B cell (primary cell): ENCODE results near the gene APBA2. TPM values are rescaled to one million over a fixed set of nuclear protein-coding genes. Genes with fewer than 3 reads are reported as not detected.
"Not testable (repeated sequence)": the region's sequence is repeated elsewhere in the genome, so short reads cannot be mapped to it uniquely, and the experiment has no call there.

Experiments
- ATAC-seq: fragments of 200-7000 bp; cut with Tn5 transposase; one replicate; pipeline ENCODE4 v1.10.0; 2021; ENCODE audit warnings: low read depth, mild to moderate bottlenecking, moderate number of reproducible peaks, moderate library complexity
- CTCF ChIA-PET: fragments of 350-600 bp; sonication (Branson Sonifier 250); formaldehyde crosslinking; loops from one replicate; lab custom pipeline; 2021; ENCODE audit warnings: antibody characterized with exemption, inconsistent platforms; lab: Charles Lee
- POLR2A ChIA-PET: fragments of 350-600 bp; sonication (Branson Sonifier 250); formaldehyde crosslinking; loops from one replicate; lab custom pipeline; 2021; ENCODE audit warnings: antibody characterized with exemption; lab: Charles Lee
- DNase-seq: peaks from one replicate; pipeline ENCODE4 v3.0.0; 2013
- H2AFZ ChIP-seq: 2 replicates; pipeline ENCODE4 v1.6.1; 2012; ENCODE audit warnings: mild to moderate bottlenecking, low read depth, low read length; ENCODE audit not compliant: insufficient read depth, poor library complexity, severe bottlenecking
- H3K27ac ChIP-seq, 2 donors: 1 replicate in 1 of 2; 2 replicates in 1 of 2; pipeline ENCODE4 v1.5.1; 2012 to 2013; ENCODE audit warnings: low read length in 2 of 2, mild to moderate bottlenecking in 2 of 2, moderate library complexity in 1 of 2
- H3K27me3 ChIP-seq, 4 experiments: fragments of 200-600 bp in 1 of 4; sonication (generic) in 1 of 4; replicated peaks in 1 of 4; 1 replicate in 2 of 4; 2 replicates in 2 of 4; pipeline versions ENCODE4 v1.6.1 to v1.7.0; 2013 to 2016; ENCODE audit warnings: low read length in 3 of 4, mild to moderate bottlenecking in 2 of 4, mixed read lengths in 1 of 4, moderate library complexity in 1 of 4; ENCODE audit not compliant: insufficient read depth in 4 of 4, control insufficient read depth in 3 of 4; ENCODE audit errors: control extremely low read depth in 1 of 4
- H3K36me3 ChIP-seq, 2 experiments: replicated peaks in 1 of 2; 1 replicate in 1 of 2; 2 replicates in 1 of 2; pipeline versions ENCODE4 v1.6.1 to v1.7.1; 2013; ENCODE audit warnings: low read length in 1 of 2; ENCODE audit not compliant: insufficient read depth in 2 of 2, control insufficient read depth in 1 of 2; ENCODE audit errors: control extremely low read depth in 1 of 2, extremely low read depth in 1 of 2
- H3K4me1 ChIP-seq, 2 donors: fragments of 200-600 bp in 1 of 2; sonication (generic) in 1 of 2; 1 replicate in 1 of 2; 2 replicates in 1 of 2; pipeline versions ENCODE4 v1.5.1 to v1.6.1; 2013 to 2017; ENCODE audit warnings: low read length in 2 of 2; ENCODE audit not compliant: control insufficient read depth in 2 of 2, insufficient read depth in 2 of 2
- H3K4me2 ChIP-seq: replicated peaks from 2 replicates; pipeline ENCODE3; 2012; ENCODE audit warnings: mild to moderate bottlenecking, low read depth, low read length; ENCODE audit not compliant: poor library complexity, severe bottlenecking
- H3K4me3 ChIP-seq, 5 experiments: fragments of 200-600 bp in 1 of 5; sonication (generic) in 1 of 5; 1 replicate in 3 of 5; 2 replicates in 2 of 5; pipeline versions ENCODE4 v1.5.1 to v1.7.0; 2011 to 2016; ENCODE audit warnings: low read length in 4 of 5, mild to moderate bottlenecking in 4 of 5, low read depth in 2 of 5, control low read depth in 1 of 5, moderate library complexity in 1 of 5; ENCODE audit not compliant: insufficient read depth in 1 of 5; ENCODE audit errors: control extremely low read depth in 1 of 5, extremely low read depth in 1 of 5
- H3K79me2 ChIP-seq: fragments of 200-600 bp; sonication (generic); one replicate; pipeline ENCODE4 v1.6.0; 2016; ENCODE audit warnings: low read length; ENCODE audit not compliant: control insufficient read depth, insufficient read depth
- H3K9ac ChIP-seq: fragments of 200-600 bp; sonication (generic); 2 replicates; pipeline ENCODE4 v1.6.1; 2017; ENCODE audit warnings: mild to moderate bottlenecking, low read length, moderate library complexity
- H3K9me3 ChIP-seq, 3 donors: one replicate each; pipeline versions ENCODE4 v1.6.1 to v1.7.1; 2013; ENCODE audit warnings: low read length in 2 of 3; ENCODE audit not compliant: control insufficient read depth in 2 of 3, insufficient read depth in 1 of 3; ENCODE audit errors: control extremely low read depth in 1 of 3
- H4K20me1 ChIP-seq: 2 replicates; pipeline ENCODE4 v1.6.0; 2012; ENCODE audit warnings: mild to moderate bottlenecking, low read length; ENCODE audit not compliant: insufficient read depth, control insufficient read depth, poor library complexity, severe bottlenecking
- H3K27ac Mint-ChIP-seq: one replicate; pipeline ENCODE4 v1.8.0; 2021; ENCODE audit warnings: mixed read lengths
- H3K27me3 Mint-ChIP-seq: one replicate; pipeline ENCODE4 v1.8.0; 2021; ENCODE audit warnings: mixed read lengths
- H3K4me1 Mint-ChIP-seq: one replicate; pipeline ENCODE4 v1.8.0; 2021; ENCODE audit warnings: mixed read lengths
- H3K4me3 Mint-ChIP-seq: one replicate; pipeline ENCODE4 v1.8.0; 2021; ENCODE audit warnings: mixed read lengths
- H3K9me3 Mint-ChIP-seq: one replicate; pipeline ENCODE4 v1.8.0; 2022; ENCODE audit warnings: mixed read lengths; ENCODE audit not compliant: insufficient read depth
- EZH2 ChIP-seq: IDR thresholded peaks from 2 replicates; pipeline ENCODE4 v1.6.1; 2012; ENCODE audit warnings: borderline replicate concordance, low read depth, mild to moderate bottlenecking, moderate library complexity, low read length; ENCODE audit not compliant: insufficient read depth, poor library complexity, severe bottlenecking
- WGBS: methylation state at CpG from one replicate; pipeline ENCODE4 v1.1.5; 2013; ENCODE audit warnings: missing lambda C conversion rate; ENCODE audit not compliant: insufficient coverage; 5-methylcytosine and 5-hydroxymethylcytosine counted together
- intact Hi-C: fragments of 100-400 bp; cut with micrococcal nuclease; formaldehyde crosslinking; loops from one replicate; pipeline ENCODE4 v1.10.0; 2022
- polyA plus RNA-seq: library from polyadenylated mRNA; depleted of rRNA; stranded (reverse); fragments of >200 nt; gene quantifications from 2 replicates; pipeline ENCODE4 v1.2.3, GENCODE V29; 2012
- total RNA-seq, 2 donors: library from RNA; stranded (reverse); fragments of 120-200 nt in 1 of 2; gene quantifications; 1 replicate in 1 of 2; 2 replicates in 1 of 2; pipeline versions ENCODE4 v1.2.3 to v1.2.4, GENCODE V29; 2013 to 2022
- TF ChIP-seq, protein P1 (sequence below): fragments of 200-600 bp; IDR thresholded peaks from one replicate; pipeline ENCODE4 v1.8.0; 2022; ENCODE audit warnings: antibody characterized with exemption, mild to moderate bottlenecking

The APBA2 gene
- total and polyA plus RNA-seq, 2 donors (not counting 1 experiment from before 2014, with no cell fraction given): 0.19 TPM; not detected in 1

DNA sequence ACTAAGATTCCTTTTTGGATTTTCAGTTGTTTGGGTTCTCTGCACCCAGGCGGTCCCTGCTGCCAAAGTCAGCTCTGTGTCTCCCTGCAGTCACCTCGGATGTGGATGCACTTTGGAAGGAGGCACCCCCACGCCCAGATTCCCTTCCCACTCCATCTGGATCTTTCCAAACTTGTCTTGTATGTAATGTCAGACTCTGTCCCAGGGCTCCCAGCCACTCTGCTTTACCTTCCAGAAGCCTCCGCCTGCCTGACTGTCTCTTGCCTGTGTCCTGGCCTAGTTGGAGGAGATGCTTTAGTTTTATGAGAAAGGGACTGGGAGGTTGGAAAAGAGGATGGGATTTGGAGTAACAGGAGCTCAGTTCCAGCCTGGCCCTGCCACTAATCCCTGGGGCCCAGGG, 4.5 kb downstream of the APBA2 start:
- intact Hi-C loops, H3K36me3 ChIP-seq, DNase-seq, H4K20me1 ChIP-seq, H3K27ac Mint-ChIP-seq, H3K27ac ChIP-seq, H3K4me2 ChIP-seq, ATAC-seq, POLR2A ChIA-PET, H3K9ac ChIP-seq, H3K79me2 ChIP-seq, H3K9me3 ChIP-seq, H3K4me1 Mint-ChIP-seq, H2AFZ ChIP-seq, H3K9me3 Mint-ChIP-seq, H3K4me3 ChIP-seq, H3K4me1 ChIP-seq, H3K4me3 Mint-ChIP-seq, CTCF ChIA-PET: not testable (repeated sequence)
- H3K27me3 ChIP-seq: peaks cover 0 to 10% (median 0%) of the 10 kb centered on the region in 4 experiments
- 85% methylated on average over 3 of the region's 4 CpGs for WGBS
- peaks cover 21% of the 10 kb centered on the region for H3K27me3 Mint-ChIP-seq

DNA sequence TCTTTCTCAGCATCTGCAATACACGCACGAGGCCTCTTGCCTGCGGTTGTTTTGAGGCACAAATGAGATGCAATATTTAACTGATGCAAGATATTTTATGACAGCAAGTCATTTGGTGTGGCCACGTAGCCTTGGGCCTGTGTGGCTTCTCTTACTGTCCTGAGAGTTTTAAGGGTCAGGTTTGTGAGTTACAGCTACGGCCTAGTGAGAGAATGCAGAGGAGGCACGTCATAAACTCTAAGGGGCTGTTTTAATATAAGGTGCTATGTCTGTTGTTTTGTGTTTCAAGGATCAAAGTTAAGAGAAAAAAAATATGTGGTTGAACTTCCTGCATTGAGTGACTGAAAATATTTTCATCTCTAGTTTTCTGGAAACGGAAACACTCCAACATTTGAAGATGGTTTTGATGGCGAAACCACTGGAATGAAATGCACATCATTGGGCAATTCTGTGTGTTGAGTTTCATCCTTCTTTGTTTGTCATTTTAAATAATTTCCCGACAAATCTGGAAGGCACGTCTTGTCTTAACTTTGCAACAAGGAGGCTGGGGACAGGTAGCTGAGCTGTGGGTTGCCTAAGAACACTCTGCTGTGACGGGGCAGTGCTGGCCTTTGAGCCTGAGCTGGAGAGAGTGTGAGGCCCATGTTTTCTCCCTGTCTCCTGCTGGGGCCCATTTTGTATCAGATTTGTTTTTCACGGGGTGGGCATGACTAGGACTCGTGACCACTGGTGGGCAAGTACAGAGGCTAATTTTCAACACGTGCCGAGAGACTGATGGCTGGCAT, 5.1 kb downstream of the APBA2 start:
- H3K4me3 Mint-ChIP-seq: no peak overlapping the region
- intact Hi-C loops: no loop called here
- no peak overlapping the region for H3K27ac ChIP-seq

More for the DNA sequence above, 5.1 kb downstream of the APBA2 start:
- Histone ChIP-seq H3K4me1 (no peaks in the 10 kb centered on the region), H3K36me3 (no peaks in the 10 kb centered on the region), H3K4me2 (no peak overlapping the region), H3K9me3 (no peaks in the 10 kb centered on the region), H3K4me3 (no peak overlapping the region), H4K20me1 (no peaks in the 10 kb centered on the region), H3K27me3 (peaks cover 0 to 9% (median 0%) of the 10 kb centered on the region in 4 experiments), H2AFZ (no peak overlapping the region), H3K79me2 (no peaks in the 10 kb centered on the region), H3K9ac (no peak overlapping the region)
- Mint-ChIP-seq H3K27ac (no peak overlapping the region), H3K27me3 (peaks cover 21% of the 10 kb centered on the region), H3K9me3 (no peaks in the 10 kb centered on the region), H3K4me1 (no peaks in the 10 kb centered on the region)
- POLR2A ChIA-PET: no interaction called here
- CTCF ChIA-PET: no interaction called here
- ATAC-seq (no peak), DNase-seq (no peak)
- 87% methylated on average over 15 of the region's 15 CpGs for WGBS
- TF ChIP-seq, protein P1, sequence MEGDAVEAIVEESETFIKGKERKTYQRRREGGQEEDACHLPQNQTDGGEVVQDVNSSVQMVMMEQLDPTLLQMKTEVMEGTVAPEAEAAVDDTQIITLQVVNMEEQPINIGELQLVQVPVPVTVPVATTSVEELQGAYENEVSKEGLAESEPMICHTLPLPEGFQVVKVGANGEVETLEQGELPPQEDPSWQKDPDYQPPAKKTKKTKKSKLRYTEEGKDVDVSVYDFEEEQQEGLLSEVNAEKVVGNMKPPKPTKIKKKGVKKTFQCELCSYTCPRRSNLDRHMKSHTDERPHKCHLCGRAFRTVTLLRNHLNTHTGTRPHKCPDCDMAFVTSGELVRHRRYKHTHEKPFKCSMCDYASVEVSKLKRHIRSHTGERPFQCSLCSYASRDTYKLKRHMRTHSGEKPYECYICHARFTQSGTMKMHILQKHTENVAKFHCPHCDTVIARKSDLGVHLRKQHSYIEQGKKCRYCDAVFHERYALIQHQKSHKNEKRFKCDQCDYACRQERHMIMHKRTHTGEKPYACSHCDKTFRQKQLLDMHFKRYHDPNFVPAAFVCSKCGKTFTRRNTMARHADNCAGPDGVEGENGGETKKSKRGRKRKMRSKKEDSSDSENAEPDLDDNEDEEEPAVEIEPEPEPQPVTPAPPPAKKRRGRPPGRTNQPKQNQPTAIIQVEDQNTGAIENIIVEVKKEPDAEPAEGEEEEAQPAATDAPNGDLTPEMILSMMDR: no peak
- TF ChIP-seq EZH2: no peak
